NCI-H460 (cell line): ENCODE results near the gene IL25. TPM values are rescaled to one million over a fixed set of nuclear protein-coding genes. Genes with fewer than 3 reads are reported as not detected.
"Not testable (repeated sequence)": the region's sequence is repeated elsewhere in the genome, so short reads cannot be mapped to it uniquely, and the experiment has no call there.

Source experiments
- DNase-seq: peaks from one replicate; pipeline ENCODE4 v3.0.0-alpha.2; 2016; ENCODE audit warnings: low read depth; ENCODE audit errors: extremely low read depth
- total RNA-seq: library from RNA; depleted of rRNA; stranded (reverse); fragments of >200 nt; shearing (Covaris generic); gene quantifications from 2 replicates; pipeline ENCODE4 v1.2.3, GENCODE V29; 2014

Gene IL25
- total RNA-seq, 1 experiment from 2014 or later: not detected

DNA sequence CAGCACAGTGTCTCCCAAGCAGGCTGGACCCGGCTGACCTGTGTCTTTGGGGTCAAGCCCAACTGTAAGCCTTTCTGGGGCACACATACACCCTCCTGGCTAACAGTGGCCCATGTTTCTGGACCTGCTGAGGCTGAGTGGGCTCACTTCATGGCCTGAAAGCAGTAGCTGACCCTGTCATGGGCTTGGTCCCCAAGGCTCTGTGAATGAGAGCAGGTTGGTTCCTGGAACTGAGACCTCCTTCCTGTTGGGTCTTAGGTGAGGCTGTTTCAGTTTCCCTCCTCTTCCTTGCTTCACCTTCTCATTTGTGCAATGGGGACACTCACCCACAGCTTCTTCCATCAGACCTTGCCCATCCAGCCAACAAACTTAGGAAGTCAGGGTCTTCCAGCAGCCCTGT lies 744 bp upstream of the IL25 start:
- no peak for DNase-seq

DNA sequence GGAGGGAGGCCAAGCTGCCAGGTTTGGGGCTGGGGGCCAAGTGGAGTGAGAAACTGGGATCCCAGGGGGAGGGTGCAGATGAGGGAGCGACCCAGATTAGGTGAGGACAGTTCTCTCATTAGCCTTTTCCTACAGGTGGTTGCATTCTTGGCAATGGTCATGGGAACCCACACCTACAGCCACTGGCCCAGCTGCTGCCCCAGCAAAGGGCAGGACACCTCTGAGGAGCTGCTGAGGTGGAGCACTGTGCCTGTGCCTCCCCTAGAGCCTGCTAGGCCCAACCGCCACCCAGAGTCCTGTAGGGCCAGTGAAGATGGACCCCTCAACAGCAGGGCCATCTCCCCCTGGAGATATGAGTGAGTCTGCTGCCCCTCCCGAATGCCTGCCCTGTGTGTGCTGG lies 432 bp downstream of the IL25 start:
- no peak for DNase-seq

- DNase-seq: no peak
These were observed 3.1 kb downstream of the IL25 start for GRCh38 chr14:23375527-23376251.

DNA sequence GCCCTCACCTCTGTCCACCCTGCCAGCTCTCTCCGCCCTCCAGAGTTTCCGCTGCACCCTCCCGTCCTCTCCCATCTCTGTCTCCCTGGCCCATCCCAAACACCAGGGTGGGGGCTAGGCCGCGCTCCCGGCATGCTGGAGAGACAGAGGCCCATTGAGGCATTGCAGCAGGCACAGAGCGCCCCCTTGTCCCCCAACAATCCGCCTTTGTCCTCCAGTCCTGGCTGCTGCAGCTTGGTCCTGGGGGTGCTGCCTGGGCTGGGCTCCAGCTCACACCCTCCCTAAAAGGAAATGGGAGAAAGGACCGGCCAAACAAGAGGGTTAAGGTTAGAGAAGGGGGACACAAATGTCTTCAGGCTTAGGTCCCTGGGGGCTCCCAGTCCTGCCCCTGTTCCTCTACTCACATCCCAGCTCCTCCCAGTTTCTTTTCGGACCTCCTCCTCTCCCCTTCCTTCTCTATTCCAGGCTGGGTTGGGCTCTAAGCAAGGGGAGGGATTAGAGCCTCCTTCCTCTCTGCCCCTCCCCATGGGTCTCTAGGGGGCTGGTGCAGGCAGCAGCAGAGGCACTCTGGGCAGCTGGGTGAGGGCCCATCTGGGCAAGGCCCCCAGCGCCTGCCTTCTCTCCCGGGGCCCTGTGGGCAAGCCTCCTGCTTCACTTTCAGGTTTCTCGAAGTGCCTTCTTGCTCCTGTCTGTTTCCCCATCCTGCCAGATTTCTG lies 4.0 kb downstream of the IL25 start, which contains the start of gene CMTM5:
TSS of gene CMTM5 (plus strand) at position 565 of the 716 bp plus-strand sequence. CDS start 206 bp downstream, outside the sequence.
- DNase-seq: no peak

DNA sequence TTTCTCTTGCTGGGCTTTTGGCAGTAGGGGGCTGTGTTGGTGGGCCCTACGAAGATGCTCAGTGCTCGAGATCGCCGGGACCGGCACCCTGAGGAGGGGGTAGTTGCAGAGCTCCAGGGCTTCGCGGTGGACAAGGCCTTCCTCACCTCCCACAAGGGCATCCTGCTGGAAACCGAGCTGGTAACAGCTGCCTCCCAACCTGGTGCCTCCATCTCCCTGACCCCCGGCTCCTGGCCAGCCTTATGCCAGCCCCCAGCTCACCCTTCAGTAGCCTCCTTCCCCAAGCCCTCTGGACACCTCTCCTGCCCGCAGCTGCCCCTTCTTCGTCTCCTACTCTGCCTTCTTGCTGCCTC lies 4.6 kb downstream of the IL25 start:
- DNase-seq: no peak

GRCh38 chr14:23377573-23378563 lies 5.3 kb downstream of the IL25 start:
- DNase-seq: no peak

DNA sequence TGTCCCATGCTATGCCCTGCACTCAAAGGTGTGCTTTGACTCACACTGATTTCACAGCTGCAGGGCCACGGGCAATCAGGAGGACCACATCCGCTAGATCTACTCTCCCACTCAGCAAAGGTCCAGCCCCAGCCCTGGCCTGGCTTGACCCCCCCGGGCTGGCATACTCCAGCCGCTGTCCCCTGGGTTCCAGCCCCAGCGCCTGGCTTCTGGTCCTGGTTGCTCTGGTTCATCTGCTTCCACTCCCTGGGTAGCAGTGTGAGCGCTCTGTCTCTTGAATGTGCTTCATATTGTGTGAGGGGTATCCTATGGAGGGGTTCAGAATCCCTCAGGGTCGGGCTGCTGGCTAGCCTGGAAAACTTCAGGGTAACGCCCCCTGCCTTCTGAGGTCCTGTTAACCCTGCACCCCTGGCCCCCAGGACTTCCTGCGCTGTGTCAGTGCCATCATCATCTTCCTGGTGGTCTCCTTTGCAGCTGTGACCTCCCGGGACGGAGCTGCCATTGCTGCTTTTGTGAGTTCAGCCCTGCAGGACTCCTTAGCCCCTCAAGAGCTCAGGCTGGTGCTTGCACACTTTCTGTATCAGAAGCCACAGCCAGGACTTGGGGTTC lies 6.1 kb downstream of the IL25 start:
- no peak for DNase-seq

DNA sequence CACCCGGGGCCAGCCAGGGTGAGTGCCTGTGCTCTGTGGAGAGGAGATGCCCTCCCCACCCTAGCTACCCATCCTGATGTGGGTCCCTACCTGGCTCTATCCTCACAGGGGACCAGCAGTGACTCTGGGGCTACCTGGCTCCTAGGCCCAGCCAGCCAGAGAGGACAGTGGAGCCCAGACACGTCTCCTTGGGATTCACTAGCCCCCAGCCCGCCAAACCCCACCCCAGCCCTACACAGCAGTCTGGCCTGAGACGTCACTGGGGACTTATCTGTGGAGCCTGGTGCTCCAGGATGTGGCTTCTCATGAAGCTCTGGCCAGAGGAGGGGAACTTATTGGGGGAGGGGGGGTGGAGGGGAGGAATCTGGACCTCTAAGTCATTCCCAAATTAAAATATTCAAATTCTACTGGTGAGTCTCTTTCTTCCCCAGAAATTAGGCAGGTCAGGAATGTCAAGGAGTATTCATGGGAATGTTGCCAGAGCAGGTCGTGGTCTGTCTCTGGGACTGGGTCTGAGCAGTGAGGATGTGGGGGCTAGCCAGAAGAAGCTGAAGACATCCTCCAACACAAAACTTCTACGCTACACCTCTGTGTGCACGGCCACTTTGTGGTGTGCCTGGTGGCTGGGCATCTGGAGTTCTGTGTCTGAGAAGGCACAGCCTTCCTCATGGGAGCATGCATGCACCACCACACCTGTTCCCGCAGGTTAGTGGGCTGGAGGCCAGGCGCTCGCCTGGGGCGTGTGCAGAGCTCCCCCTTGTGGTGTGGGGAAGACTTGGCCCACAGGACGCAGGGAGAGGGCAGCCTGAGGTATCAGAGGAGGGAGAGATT lies 7.0 kb downstream of the IL25 start:
- DNase-seq: peak; percentile 39

DNA sequence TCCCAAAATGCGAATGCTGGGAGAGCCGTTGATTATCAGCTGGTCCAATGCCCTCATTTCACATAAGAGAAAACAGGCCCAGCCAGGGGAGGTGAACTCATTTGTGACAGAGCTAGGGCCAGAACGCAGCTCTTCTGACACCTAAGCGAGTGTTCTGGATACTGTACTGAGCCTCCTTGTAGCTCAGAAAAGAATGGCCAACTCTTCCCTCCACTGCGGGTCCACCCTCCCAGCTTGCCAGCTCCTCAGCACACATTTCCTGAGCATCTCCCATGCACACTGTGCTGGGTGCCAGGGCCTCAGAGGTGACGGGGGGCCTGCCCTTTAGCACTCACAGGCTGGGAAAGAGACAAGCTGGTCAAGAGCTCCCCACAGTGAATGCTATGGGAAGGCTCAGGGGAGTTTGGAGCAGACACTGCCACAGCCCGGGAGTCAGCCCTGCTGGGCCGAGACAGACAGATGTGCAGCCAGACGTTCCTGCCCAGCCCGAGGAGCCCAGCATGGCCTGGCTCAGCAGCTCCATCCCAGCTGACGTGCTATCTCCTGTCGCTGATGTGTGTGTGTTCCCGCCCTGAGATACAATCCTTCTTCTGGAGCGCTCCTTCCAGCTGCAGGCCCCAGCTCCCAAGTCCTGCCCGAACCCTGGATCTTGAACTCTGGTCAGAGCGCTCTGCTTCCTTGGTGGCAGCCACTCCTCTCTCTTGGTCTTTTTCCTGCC lies 7.7 kb downstream of the IL25 start:
- DNase-seq: no peak

DNA sequence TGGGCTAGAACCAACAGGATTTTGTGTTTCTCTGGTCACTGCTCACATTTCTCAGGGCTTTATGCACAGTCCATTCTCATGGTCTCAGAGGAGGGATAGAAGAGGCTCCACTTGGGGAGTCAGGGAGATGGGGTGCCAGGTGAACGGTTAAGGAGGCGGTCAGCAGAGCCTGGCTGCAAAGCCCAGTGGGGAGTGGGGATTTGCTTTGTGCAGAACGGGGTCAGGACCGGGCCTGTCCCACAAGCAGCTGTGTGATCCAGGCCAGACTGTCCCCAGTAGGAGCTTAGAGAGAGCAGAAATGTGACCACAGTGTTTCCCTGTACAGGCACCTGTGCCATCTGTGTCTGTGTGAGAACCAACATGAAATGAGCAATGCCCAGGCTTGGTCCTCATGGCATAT lies 8.4 kb downstream of the IL25 start:
- DNase-seq: no peak

DNA sequence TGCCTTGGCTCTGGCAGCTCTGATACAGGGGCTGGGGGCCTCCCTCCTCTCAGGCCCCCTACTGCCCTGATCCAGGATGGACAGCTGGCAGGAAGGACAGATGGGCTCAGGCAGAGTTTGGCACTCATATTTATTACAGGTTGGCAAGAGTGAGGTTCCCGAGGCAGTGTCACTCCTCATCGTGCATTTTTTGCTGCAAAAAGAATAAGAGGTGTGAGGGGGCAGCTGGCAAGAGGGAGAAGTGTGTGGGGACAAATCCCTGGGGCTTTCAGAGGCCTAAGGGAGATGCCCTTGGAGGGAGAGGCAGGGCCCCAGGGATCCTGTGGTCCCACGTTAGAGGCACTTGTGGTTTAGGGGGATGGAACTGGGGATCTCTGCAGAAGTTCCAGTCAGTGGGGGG lies 9.3 kb downstream of the IL25 start:
- DNase-seq: no peak

- no peak for DNase-seq
These were observed 9.7 kb downstream of the IL25 start for GRCh38 chr14:23382276-23382675.

- DNase-seq: no peak
These were observed 10.3 kb downstream of the IL25 start for GRCh38 chr14:23382731-23383440.

GRCh38 chr14:23384364-23385080 lies 11.9 kb downstream of the IL25 start:
- no peak for DNase-seq

DNA sequence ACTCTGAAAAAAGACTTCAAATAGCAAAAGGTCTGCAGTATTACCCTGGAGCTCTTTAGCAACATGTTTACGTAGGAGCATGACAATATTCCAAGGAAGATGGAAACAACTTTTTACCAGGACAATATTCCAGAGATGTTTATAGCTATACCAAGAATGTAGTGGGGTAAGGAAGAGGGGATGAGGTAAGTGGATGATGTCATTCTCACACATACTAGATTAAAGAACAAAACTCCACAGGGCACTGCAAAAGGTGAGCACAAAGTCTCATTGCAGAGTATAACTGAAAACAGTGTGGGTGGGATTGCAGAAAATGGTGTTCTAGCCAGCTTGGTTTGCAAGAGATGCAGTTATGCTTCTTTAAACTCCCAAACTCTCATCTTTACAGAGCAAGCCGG lies 12.6 kb downstream of the IL25 start:
- DNase-seq: no peak

DNA sequence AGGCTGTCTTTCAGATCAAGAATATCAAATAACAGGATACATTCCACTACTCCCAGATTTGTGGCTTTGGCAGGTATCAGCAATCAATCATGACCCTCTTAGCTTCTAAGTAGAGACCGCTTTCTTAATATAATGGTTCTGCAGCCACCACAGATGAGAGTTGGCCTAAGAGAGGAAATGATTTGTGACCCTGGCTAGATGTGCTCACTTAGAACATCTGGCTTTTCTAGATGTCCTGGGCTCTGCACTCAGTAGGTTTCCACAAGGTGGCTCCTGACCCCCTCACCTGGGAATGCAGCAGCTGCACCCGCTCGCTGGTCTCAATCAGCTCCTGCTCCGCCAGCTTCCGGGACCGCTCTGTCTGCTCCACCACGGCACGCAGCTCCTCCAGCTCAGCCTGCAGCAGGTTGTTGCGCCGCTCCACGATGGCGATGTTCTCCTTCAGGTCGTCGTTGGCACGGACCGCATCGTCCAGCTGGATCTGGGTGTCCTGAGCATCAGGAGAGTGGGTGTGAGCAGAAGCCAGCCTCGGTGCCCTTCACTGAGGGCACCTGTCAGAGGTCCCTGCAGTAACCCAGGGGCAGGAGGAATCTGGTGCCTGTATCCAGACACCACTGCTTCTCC lies 13.1 kb downstream of the IL25 start:
- DNase-seq: no peak

DNA sequence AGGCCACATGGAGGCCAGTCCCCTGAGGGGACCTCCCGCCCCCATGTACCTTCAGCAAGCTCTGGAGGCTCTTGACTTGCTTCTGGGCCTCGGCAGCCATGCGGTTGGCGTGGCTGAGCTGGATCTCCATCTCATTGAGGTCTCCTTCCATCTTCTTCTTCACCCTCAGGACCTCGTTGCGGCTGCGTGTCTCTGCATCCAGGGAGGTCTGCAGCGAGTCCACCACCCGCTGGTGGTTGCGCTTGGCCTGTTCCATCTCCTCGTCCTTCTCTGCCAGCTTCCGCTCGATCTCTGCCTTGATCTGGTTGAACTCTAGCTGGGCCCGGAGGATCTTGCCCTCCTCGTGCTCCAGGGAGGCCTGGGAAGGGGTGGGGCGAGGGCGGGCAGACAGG lies 13.7 kb downstream of the IL25 start:
- not testable (repeated sequence) for DNase-seq
